ENCODE measurements around the gene SLC7A8.

DNA sequence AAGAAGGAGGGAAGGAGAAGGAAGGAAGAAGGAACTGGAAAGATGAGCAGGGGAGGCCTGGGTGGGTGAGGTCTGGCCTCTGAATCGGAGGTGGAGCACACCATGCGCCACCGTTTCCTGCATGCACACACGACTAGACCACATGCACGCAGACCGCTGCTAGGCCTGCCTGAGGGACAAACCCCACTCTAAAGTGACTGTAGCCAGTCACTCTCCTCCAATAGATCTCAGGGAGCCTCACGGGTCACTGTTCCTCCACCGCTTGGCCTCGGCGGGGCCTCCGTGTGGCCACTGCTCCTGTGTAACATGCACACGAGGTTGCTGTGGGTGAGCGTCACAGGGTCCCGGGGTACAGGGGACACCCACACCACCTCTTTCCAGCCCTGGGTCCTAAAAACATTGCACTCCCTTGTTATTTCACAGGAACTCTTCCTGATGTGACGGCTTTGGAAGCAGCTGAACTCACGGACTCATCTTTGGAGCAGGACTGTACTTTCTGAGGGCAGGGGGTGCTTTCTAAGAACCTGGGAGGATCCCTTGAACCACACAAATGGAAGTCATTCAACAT lies 46.8 kb downstream of the SLC7A8 start:
- TF ChIP-seq POLR2AphosphoS5 (IDR thresholded peaks at IDR 0.05; ENCODE audit: low read depth, low read length): no peak
- TF ChIP-seq, protein P1, sequence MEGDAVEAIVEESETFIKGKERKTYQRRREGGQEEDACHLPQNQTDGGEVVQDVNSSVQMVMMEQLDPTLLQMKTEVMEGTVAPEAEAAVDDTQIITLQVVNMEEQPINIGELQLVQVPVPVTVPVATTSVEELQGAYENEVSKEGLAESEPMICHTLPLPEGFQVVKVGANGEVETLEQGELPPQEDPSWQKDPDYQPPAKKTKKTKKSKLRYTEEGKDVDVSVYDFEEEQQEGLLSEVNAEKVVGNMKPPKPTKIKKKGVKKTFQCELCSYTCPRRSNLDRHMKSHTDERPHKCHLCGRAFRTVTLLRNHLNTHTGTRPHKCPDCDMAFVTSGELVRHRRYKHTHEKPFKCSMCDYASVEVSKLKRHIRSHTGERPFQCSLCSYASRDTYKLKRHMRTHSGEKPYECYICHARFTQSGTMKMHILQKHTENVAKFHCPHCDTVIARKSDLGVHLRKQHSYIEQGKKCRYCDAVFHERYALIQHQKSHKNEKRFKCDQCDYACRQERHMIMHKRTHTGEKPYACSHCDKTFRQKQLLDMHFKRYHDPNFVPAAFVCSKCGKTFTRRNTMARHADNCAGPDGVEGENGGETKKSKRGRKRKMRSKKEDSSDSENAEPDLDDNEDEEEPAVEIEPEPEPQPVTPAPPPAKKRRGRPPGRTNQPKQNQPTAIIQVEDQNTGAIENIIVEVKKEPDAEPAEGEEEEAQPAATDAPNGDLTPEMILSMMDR (IDR thresholded peaks at IDR 0.05): no peak
- TF ChIP-seq SIN3A (IDR thresholded peaks at IDR 0.05; ENCODE audit: borderline replicate concordance, insufficient read depth, low read depth, low read length): no peak
- TF ChIP-seq, protein P2, sequence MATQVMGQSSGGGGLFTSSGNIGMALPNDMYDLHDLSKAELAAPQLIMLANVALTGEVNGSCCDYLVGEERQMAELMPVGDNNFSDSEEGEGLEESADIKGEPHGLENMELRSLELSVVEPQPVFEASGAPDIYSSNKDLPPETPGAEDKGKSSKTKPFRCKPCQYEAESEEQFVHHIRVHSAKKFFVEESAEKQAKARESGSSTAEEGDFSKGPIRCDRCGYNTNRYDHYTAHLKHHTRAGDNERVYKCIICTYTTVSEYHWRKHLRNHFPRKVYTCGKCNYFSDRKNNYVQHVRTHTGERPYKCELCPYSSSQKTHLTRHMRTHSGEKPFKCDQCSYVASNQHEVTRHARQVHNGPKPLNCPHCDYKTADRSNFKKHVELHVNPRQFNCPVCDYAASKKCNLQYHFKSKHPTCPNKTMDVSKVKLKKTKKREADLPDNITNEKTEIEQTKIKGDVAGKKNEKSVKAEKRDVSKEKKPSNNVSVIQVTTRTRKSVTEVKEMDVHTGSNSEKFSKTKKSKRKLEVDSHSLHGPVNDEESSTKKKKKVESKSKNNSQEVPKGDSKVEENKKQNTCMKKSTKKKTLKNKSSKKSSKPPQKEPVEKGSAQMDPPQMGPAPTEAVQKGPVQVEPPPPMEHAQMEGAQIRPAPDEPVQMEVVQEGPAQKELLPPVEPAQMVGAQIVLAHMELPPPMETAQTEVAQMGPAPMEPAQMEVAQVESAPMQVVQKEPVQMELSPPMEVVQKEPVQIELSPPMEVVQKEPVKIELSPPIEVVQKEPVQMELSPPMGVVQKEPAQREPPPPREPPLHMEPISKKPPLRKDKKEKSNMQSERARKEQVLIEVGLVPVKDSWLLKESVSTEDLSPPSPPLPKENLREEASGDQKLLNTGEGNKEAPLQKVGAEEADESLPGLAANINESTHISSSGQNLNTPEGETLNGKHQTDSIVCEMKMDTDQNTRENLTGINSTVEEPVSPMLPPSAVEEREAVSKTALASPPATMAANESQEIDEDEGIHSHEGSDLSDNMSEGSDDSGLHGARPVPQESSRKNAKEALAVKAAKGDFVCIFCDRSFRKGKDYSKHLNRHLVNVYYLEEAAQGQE (IDR thresholded peaks at IDR 0.05; ENCODE audit: insufficient read depth in 1 of 2, low read depth in 2 of 2, low read length in 1 of 2): no peak
- no peak for TF ChIP-seq TCF7L2 (IDR thresholded peaks at IDR 0.05; ENCODE audit: low read depth, low read length)
